DOHH2 (cell line): ENCODE results near the gene COL4A1.

Source experiments
- H3F3A ChIP-seq: fragments of 200-600 bp; sonication (generic), shearing (Covaris generic); 2 replicates; pipeline ENCODE4 v1.6.0; 2016; ENCODE audit warnings: antibody characterized with exemption, mild to moderate bottlenecking; ENCODE audit not compliant: control insufficient read depth, insufficient read depth
- H3K27ac ChIP-seq: fragments of 200-600 bp; sonication (generic); 2 replicates; pipeline ENCODE4 v1.5.1; 2014; ENCODE audit warnings: low read depth, mild to moderate bottlenecking, low read length, moderate library complexity
- H3K27me3 ChIP-seq: fragments of 200-600 bp; sonication (generic); 2 replicates; pipeline ENCODE4 v1.6.1; 2014; ENCODE audit warnings: mild to moderate bottlenecking, low read length, mixed read lengths; ENCODE audit not compliant: control insufficient read depth
- H3K36me3 ChIP-seq: fragments of 200-600 bp; sonication (generic); 2 replicates; pipeline ENCODE4 v1.6.1; 2014; ENCODE audit warnings: mild to moderate bottlenecking, low read length, moderate library complexity, mixed read lengths; ENCODE audit not compliant: control insufficient read depth
- H3K4me1 ChIP-seq: fragments of 200-600 bp; sonication (generic); 2 replicates; pipeline ENCODE4 v1.6.1; 2014; ENCODE audit warnings: mild to moderate bottlenecking, low read length, mixed read lengths; ENCODE audit not compliant: control insufficient read depth
- H3K4me2 ChIP-seq: fragments of 200-600 bp; sonication (generic); 2 replicates; pipeline ENCODE4 v1.6.0; 2014; ENCODE audit warnings: mild to moderate bottlenecking, low read length, moderate library complexity
- H3K4me3 ChIP-seq: fragments of 200-600 bp; sonication (generic); 2 replicates; pipeline ENCODE4 v1.5.1; 2014; ENCODE audit warnings: mild to moderate bottlenecking, low read length, mixed read lengths
- H3K79me2 ChIP-seq: fragments of 200-600 bp; sonication (generic); 2 replicates; pipeline ENCODE4 v1.6.1; 2014; ENCODE audit warnings: mild to moderate bottlenecking, low read length, mixed read lengths; ENCODE audit not compliant: control insufficient read depth
- H3K9me2 ChIP-seq: fragments of 200-600 bp; sonication (generic); replicated peaks from 2 replicates; pipeline ENCODE4 v1.6.1; 2014; ENCODE audit warnings: mild to moderate bottlenecking, low read length, mixed read lengths; ENCODE audit not compliant: control insufficient read depth
- H3K9me3 ChIP-seq: fragments of 200-600 bp; sonication (generic); 2 replicates; pipeline ENCODE4 v1.6.1; 2014; ENCODE audit warnings: antibody characterized with exemption, low read length, mixed read lengths; ENCODE audit not compliant: control insufficient read depth, insufficient read depth
- H4K20me1 ChIP-seq: fragments of 200-600 bp; sonication (generic); 2 replicates; pipeline ENCODE4 v1.6.0; 2014; ENCODE audit warnings: low read depth, mild to moderate bottlenecking, antibody characterized with exemption, low read length, moderate library complexity; ENCODE audit not compliant: control insufficient read depth, insufficient read depth
- EZH2phosphoT487 ChIP-seq: fragments of 200-600 bp; sonication (generic); IDR thresholded peaks from 2 replicates; pipeline ENCODE4 v1.6.1; 2017; ENCODE audit warnings: borderline replicate concordance, mild to moderate bottlenecking, antibody characterized with exemption, low read length, moderate library complexity, mixed read lengths
- TF ChIP-seq, protein P1 (sequence below): fragments of 200-600 bp; sonication (generic); IDR thresholded peaks from one replicate; pipeline ENCODE4 v1.5.1; 2014; ENCODE audit warnings: antibody characterized with exemption, mild to moderate bottlenecking, low read depth, low read length; ENCODE audit not compliant: poor library complexity, severe bottlenecking

COL4A1 gene

DNA sequence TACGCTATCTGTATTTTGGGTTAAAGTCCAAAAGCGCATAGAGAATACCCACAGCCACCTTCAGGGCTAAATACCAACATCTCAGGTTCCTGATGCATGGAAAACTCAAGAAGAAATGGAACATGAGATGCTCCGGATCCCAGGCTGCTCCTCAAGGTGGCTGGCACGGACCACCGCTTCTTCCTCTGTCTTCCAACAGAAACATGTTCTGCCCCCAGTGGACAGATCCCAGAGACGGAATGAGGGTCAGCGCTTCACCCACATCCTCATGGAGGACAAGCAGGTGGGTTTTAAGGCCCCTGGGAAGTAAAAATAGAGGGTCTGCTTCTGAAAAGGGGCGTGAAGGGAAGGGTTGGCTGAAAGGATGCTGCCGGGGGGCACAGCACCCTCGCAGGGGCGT is 17.3 kb downstream of the COL4A1 start:
- H3F3A ChIP-seq = no peaks in the 10 kb centered on the region
- no peaks in the 10 kb centered on the region for H3K36me3 ChIP-seq
- TF ChIP-seq EZH2phosphoT487 = no peak
- TF ChIP-seq, protein P1, sequence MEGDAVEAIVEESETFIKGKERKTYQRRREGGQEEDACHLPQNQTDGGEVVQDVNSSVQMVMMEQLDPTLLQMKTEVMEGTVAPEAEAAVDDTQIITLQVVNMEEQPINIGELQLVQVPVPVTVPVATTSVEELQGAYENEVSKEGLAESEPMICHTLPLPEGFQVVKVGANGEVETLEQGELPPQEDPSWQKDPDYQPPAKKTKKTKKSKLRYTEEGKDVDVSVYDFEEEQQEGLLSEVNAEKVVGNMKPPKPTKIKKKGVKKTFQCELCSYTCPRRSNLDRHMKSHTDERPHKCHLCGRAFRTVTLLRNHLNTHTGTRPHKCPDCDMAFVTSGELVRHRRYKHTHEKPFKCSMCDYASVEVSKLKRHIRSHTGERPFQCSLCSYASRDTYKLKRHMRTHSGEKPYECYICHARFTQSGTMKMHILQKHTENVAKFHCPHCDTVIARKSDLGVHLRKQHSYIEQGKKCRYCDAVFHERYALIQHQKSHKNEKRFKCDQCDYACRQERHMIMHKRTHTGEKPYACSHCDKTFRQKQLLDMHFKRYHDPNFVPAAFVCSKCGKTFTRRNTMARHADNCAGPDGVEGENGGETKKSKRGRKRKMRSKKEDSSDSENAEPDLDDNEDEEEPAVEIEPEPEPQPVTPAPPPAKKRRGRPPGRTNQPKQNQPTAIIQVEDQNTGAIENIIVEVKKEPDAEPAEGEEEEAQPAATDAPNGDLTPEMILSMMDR = no peak
- H3K79me2 ChIP-seq = no peaks in the 10 kb centered on the region
- no peak overlapping the region for H3K27ac ChIP-seq
- no peak overlapping the region for H3K4me2 ChIP-seq
- no peaks in the 10 kb centered on the region for H3K4me1 ChIP-seq
- no peaks in the 10 kb centered on the region for H3K27me3 ChIP-seq
- no peak overlapping the region for H3K4me3 ChIP-seq
- no peaks in the 10 kb centered on the region for H4K20me1 ChIP-seq
- no peaks in the 10 kb centered on the region for H3K9me2 ChIP-seq
- H3K9me3 ChIP-seq = no peaks in the 10 kb centered on the region

DNA sequence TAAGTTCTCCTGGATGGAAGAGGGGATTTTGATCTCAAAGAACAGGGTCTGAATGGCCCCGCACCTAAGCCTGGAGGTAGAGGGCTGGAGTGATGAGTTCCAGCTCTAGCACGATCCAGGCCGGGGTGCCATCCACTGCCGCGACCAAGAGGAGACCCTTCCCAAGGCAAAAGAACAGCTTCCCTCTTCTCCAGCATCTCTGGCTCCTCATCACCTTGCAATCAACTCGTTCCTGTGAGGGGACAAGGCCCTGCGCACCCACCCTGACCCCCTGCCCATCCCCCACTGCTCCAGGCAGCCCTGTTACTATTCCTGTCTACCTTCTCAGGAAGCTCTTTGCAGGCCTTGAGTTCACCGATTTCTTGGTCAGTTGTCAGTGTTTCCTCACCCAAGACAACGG is 17.8 kb downstream of the COL4A1 start:
- H3F3A ChIP-seq = no peaks in the 10 kb centered on the region
- H3K4me1 ChIP-seq = no peaks in the 10 kb centered on the region
- no peaks in the 10 kb centered on the region for H3K27me3 ChIP-seq
- H3K4me3 ChIP-seq = no peak overlapping the region
- H3K36me3 ChIP-seq = no peaks in the 10 kb centered on the region
- no peak overlapping the region for H3K4me2 ChIP-seq
- TF ChIP-seq, protein P1 = no peak
- no peak for TF ChIP-seq EZH2phosphoT487
- no peak overlapping the region for H3K27ac ChIP-seq
- no peaks in the 10 kb centered on the region for H3K9me3 ChIP-seq
- H3K79me2 ChIP-seq = no peaks in the 10 kb centered on the region
- no peaks in the 10 kb centered on the region for H4K20me1 ChIP-seq
- H3K9me2 ChIP-seq = no peaks in the 10 kb centered on the region

DNA sequence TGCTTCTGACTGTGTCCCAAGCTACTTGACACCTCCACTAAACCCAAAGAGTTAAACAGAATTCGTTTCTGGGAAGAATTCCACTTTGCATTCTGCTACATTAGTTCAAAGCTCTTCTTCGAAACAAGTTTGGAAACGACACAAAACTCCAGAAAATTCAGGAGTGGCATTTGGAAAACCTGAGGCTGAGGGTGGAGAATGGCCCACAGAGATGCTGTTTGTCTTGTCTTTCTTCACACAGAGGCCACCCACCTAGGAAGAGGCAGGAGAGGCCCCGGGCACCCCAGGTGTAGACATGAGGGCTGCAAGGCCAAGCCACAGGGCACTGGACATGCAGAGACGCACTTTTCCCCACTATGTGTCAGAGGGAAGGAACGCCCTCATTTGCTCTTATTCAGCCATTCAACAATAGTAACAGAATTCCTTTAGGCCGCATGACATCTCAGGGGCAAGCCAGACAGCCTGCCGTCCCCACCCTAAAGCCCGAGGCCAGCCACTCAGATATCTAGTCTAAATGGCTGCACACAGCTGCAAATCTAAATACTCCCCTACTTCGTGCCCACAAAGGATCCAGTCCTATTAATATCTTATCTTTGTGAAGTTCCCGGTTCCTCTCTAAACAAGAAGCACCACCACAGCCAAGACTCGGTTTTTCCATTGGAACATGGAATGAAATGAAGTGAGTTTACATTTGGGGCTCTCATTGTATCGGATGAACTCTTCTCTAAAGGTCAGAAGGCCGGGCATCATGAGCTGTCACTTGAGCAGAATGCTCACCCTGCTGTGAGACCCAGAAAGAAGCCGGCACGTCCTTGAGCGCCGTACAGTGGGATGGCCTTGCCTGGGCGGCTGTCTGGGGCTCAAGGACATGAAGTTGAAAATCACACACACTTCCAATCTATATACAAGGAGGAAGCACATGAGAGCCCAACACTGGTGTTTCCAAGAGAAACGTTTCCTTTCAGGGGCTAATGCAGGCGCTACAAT is 19.8 kb downstream of the COL4A1 start:
- no peaks in the 10 kb centered on the region for H3K9me3 ChIP-seq
- no peaks in the 10 kb centered on the region for H3K79me2 ChIP-seq
- no peak overlapping the region for H3K4me3 ChIP-seq
- TF ChIP-seq, protein P1 = no peak
- TF ChIP-seq EZH2phosphoT487 = no peak
- no peaks in the 10 kb centered on the region for H3F3A ChIP-seq
- H3K27me3 ChIP-seq = no peaks in the 10 kb centered on the region
- no peaks in the 10 kb centered on the region for H3K9me2 ChIP-seq
- no peak overlapping the region for H3K4me2 ChIP-seq
- H4K20me1 ChIP-seq = no peaks in the 10 kb centered on the region
- no peaks in the 10 kb centered on the region for H3K36me3 ChIP-seq
- no peaks in the 10 kb centered on the region for H3K4me1 ChIP-seq
- no peak overlapping the region for H3K27ac ChIP-seq
